Neuron (in vitro differentiated cells): Measurements from ENCODE around the gene RBX1.
"Not testable (repeated sequence)": the region's sequence is repeated elsewhere in the genome, so short reads cannot be mapped to it uniquely, and the experiment has no call there.

Source experiments
- H2AFZ ChIP-seq: one replicate; pipeline ENCODE4 v1.6.1; 2013; ENCODE audit warnings: low read depth, mild to moderate bottlenecking, inconsistent platforms, low read length, moderate library complexity
- H3K27me3 ChIP-seq: one replicate; pipeline ENCODE4 v1.6.1; 2013; ENCODE audit warnings: low read length; ENCODE audit not compliant: insufficient read depth
- H3K36me3 ChIP-seq: one replicate; pipeline ENCODE4 v1.6.1; 2013; ENCODE audit warnings: low read length; ENCODE audit not compliant: insufficient read depth
- H3K4me1 ChIP-seq: one replicate; pipeline ENCODE4 v1.6.1; 2013; ENCODE audit warnings: low read length; ENCODE audit not compliant: insufficient read depth
- H3K4me3 ChIP-seq: 2 replicates; pipeline ENCODE4 v1.5.1; 2013; ENCODE audit warnings: mild to moderate bottlenecking, low read length, moderate library complexity
- H3K9me3 ChIP-seq: one replicate; pipeline ENCODE4 v1.6.1; 2013; ENCODE audit warnings: low read length

The RBX1 gene

DNA sequence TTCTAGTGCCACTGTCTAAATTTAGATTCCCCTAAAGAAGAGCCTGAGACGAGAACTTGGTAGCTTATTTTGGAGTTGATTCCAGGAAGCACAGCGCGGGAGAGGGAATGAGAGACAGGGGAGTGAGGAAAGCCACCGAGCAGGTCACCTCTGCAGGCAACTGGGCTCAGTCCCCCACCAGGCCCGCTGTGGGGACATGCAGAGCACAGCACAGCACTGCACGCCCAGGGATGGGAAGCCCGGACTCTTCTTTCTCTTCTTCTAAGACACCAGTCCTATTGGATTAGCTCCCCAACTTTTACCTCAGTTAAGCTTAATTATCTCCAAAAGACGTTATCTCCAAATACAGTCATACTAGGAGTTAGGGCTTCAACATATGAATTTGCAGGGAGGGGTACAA, 28.7 kb downstream of the RBX1 start:
- H3K27me3 ChIP-seq, result no peaks in the 10 kb centered on the region
- H3K9me3 ChIP-seq, result no peaks in the 10 kb centered on the region
- H2AFZ ChIP-seq, result no peak overlapping the region

DNA sequence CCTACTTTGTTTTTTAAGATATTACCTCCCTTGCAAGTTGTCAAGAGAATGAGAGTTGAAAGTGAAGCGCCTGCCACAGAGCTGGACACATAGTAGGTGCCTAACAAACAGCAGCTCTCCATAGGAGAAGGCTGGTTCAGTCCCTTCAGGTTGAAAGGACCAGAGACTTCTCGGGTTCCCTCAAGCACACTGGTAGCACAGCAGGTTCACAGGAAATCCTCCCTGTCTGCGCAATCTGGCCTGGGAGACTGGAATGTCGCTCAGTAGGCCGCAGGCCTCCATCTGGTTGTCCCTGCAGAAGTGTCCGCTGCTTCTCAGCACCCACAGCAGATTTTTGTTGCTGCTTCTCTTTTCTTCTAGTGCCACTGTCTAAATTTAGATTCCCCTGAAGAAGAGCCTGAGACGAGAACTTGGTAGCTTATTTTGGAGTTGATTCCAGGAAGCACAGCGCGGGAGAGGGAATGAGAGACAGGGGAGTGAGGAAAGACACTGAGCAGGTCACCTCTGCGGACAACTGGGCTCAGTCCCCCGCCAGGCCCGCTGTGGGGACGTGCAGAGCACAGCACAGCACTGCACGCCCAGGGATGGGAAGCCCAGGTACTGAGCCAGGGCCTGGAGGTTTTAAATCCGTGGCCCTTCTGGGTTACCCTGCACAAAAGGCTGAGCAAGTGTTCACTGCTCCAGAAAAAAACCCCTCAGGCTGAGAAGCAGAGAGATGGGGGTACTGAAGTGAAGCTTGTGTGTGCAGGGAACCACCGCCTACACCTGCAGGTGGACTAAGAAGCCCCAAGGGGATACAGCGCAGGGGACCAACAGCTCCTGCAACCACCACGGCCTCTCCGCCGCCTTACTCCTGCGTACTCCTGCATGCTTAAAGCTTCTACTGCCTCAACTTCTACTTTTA, 31.6 kb downstream of the RBX1 start:
- H3K9me3 ChIP-seq, result no peaks in the 10 kb centered on the region
- no peaks in the 10 kb centered on the region for H3K4me1 ChIP-seq
- H3K27me3 ChIP-seq, result no peaks in the 10 kb centered on the region
- H3K36me3 ChIP-seq, result no peaks in the 10 kb centered on the region
- no peak overlapping the region for H2AFZ ChIP-seq
- H3K4me3 ChIP-seq, result no peak overlapping the region

More for the DNA sequence above, 28.7 kb downstream of the RBX1 start:
- no peaks in the 10 kb centered on the region for H3K36me3 ChIP-seq
- H3K4me3 ChIP-seq, result no peak overlapping the region
- no peaks in the 10 kb centered on the region for H3K4me1 ChIP-seq

DNA sequence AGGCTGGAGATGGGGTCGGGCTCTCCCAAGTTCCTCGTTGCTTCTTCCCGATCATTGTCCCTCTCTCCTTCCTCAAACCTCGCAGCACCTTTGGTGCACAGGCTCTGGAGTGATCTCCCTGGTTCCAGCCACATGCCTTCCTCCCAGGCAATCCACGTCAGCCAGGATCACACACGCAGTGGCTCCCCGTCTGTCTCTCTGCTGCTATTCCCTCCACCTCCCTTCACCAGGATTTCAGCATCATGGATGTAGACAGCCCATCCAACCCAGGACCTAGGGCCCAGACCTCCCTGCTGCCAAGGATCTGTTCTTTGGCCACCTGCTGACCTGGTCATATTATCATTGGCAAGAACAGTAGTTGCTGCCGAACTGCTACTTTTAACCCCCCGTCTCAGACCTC, 40.1 kb downstream of the RBX1 start:
- H2AFZ ChIP-seq, result no peak overlapping the region
- no peak overlapping the region for H3K4me3 ChIP-seq
- H3K4me1 ChIP-seq, result no peaks in the 10 kb centered on the region
- no peaks in the 10 kb centered on the region for H3K36me3 ChIP-seq
- H3K9me3 ChIP-seq, result no peaks in the 10 kb centered on the region
- H3K27me3 ChIP-seq, result peaks cover 5% of the 10 kb centered on the region

DNA sequence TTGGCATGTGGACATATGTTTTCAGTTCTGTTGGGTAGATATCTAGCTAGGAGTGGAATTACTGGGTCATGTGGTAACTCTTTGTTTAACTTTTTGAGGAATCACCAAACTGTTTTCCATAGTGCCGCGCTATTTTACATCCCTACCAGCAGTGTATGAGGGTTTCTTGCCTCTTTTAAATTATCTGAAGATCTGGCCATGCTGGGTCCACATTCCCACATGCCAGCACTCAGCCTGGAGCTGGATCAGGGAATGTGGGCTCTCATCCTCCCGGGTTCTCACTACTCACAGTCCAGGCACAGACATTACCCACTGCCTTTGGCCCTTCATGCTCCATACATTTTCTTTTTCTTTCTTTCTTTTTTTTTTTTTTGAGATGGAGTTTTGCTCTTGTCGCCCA, 44.6 kb downstream of the RBX1 start:
- no peaks in the 10 kb centered on the region for H3K9me3 ChIP-seq
- H3K4me1 ChIP-seq, result no peaks in the 10 kb centered on the region
- H2AFZ ChIP-seq, result no peak overlapping the region
- peaks cover 5% of the 10 kb centered on the region for H3K27me3 ChIP-seq
- no peaks in the 10 kb centered on the region for H3K36me3 ChIP-seq
- no peak overlapping the region for H3K4me3 ChIP-seq

DNA sequence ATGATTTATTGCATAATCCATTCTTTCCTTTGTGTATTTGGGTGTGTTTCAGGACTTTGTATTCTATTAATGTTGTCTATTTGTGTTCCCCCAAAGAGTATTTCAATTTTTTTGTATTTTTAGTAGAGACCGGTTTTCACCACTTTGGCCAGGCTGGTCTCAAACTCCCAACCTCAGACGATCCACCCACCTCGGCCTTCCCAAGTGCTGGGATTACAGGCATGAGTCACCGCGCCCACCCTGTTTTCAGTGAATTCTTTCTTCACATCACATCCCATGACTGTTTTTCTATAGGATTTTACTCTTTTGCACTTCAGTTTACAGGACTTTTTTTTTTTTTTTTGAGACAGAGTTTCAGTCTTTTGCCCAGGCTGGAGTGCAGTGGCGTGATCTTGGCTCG, 46.3 kb downstream of the RBX1 start:
- no peaks in the 10 kb centered on the region for H3K4me1 ChIP-seq
- H3K27me3 ChIP-seq, result peaks cover 5% of the 10 kb centered on the region
- H2AFZ ChIP-seq, result no peak overlapping the region
- H3K4me3 ChIP-seq, result no peak overlapping the region
- H3K9me3 ChIP-seq, result no peaks in the 10 kb centered on the region
- H3K36me3 ChIP-seq, result no peaks in the 10 kb centered on the region

DNA sequence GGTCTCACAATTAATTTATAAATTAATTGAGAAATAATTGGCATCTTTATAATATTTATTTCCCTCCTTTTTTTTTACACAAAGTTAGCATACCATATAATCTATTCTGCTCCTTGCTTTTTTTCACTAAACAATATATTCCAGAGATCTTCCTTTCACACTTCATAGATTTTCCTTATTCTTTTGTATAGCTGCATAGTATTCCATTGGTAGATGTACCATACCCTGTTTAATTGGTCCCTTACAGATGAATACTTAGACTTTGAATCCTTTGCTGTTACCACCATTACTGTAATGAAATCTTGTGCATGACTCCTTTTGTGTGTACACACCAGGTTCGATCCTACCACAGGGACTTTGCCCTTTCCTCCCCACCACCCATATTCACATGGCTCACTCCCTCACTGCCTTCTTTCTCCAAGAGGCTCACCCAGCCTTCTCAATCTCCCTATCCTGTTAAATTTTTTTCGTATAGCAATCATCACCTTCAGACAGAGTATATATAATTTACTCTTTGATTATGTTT, 48.9 kb downstream of the RBX1 start:
- no peaks in the 10 kb centered on the region for H3K27me3 ChIP-seq
- no peak overlapping the region for H3K4me3 ChIP-seq
- H3K9me3 ChIP-seq, result no peaks in the 10 kb centered on the region
- H3K36me3 ChIP-seq, result no peaks in the 10 kb centered on the region
- no peak overlapping the region for H2AFZ ChIP-seq
- no peaks in the 10 kb centered on the region for H3K4me1 ChIP-seq

DNA sequence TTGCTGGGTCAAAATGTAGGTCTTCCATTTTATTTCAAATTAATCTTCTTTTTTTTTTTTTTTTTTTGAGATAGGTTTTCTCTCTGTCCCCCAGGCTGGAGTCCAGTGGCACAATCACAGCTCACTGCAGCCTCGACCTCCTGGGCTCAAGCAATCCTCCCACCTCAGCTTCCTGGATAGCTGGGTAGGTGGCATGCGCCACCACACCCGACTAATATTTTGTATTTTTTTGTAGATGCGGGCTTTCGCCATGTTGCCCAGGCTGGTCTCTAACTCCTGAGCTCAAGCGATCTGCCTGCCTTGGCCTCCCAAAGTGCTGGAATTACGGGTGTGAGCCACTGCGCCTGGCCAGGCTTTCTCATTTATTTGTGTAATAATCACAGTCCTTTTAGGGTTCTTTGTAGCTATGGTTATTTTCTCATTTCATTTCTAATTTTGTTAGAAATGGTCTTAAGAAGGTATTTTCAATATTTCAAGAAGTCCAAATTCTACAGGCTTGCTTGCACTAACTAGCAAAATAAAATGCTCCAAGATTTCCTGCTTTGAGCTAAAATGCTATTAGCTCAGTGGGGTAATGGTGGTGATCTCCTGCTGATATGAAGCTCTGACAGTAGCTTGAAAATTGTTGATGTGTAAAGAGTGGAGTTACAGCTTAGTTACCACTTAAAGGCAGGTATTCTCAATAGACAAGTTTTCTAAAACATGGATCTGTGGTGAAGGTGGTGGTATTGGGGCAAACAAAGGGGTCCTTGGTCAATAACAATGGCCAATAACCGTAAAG, 50.0 kb downstream of the RBX1 start:
- H3K27me3 ChIP-seq, result no peaks in the 10 kb centered on the region
- no peaks in the 10 kb centered on the region for H3K36me3 ChIP-seq
- H3K4me3 ChIP-seq, result no peak overlapping the region
- H2AFZ ChIP-seq, result no peak overlapping the region
- H3K9me3 ChIP-seq, result no peaks in the 10 kb centered on the region
- H3K4me1 ChIP-seq, result no peaks in the 10 kb centered on the region

DNA sequence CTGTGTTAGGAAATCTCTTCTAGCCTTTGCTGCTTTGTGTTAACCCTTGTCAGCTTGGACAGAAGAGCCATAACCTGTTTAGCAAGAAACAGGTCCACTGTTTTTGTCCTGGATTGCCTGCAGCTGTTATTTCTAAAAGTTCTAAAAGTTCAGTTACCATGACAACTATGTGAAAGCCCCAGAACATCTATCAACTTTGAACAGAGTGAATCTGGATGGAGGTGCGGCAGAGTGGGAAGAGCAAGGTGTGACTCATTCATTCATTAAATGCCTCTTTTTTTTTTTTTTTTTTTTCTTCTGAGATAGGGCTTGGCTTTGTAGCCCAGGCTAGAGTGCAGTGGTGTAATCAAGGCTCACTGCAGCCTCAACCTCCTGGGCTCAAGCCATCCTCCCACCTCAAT, 50.5 kb downstream of the RBX1 start:
- no peaks in the 10 kb centered on the region for H3K9me3 ChIP-seq
- H2AFZ ChIP-seq, result no peak overlapping the region
- H3K36me3 ChIP-seq, result no peaks in the 10 kb centered on the region
- no peaks in the 10 kb centered on the region for H3K27me3 ChIP-seq
- no peaks in the 10 kb centered on the region for H3K4me1 ChIP-seq
- no peak overlapping the region for H3K4me3 ChIP-seq

DNA sequence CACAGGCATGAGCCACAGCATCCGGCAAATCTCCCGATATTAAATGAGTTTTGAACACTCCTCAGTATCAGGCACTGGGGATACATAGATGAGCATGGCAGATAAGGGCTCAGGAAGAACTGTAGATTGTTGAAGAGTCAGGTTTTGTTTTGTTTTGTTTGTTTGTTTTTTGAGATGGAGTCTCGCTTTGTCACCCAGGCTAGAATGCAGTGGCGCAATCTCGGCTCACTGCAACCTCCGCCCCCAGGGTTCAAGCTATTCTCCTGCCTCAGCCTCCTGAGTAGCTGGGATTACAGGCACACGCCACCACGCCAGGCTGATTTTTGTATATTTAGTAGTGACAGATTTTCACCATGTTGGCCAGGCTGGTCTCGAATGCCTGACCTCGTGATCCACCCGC, 51.2 kb downstream of the RBX1 start:
- H2AFZ ChIP-seq, H3K4me1 ChIP-seq, H3K4me3 ChIP-seq: not testable (repeated sequence)

DNA sequence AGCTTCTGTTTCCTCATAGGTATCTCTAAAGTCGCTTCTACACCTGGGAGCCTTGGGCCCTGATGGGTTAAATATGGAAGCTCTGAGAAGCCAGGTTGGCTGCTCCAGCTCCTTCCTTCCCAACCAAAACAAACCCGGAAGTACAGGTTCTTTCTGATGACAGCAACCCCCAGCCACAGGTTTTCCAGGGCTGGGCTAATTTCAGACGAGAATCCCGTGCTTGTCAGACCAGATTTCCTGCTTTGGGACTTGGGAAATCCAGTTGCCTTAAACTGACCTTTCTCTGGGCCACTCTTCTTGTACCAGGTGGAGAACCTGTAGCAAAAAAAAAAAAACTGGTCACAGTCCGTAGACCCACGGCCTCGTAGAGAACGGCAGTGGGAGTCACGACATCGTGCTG, 51.9 kb downstream of the RBX1 start:
- Histone ChIP-seq H3K36me3 (no peaks in the 10 kb centered on the region), H3K9me3 (no peaks in the 10 kb centered on the region), H2AFZ (no peak overlapping the region), H3K4me1 (no peaks in the 10 kb centered on the region), H3K4me3 (no peak overlapping the region), H3K27me3 (no peaks in the 10 kb centered on the region)

More for the DNA sequence above, 51.2 kb downstream of the RBX1 start:
- H3K36me3 ChIP-seq, H3K27me3 ChIP-seq, H3K9me3 ChIP-seq: not testable (repeated sequence)

DNA sequence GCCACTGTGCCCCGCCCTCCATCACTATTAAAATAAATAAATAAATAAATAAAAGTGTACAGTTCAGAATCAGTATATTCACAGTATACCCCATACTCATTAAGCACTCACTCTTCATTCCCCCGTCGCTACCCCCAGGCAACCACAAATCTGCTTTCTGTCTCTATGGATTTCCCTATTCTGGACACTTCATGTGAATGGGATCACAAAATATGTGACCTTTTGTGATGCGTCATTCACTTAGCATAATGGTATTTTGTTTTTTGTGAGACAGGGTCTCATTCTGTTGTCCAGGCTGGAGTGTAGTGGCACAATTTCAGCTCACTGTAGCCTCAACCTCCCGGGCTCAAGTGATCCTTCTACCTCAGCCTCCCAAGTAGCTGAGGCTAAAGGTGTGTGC, 52.8 kb downstream of the RBX1 start:
- H3K4me3 ChIP-seq, result no peak overlapping the region
- no peaks in the 10 kb centered on the region for H3K27me3 ChIP-seq
- no peak overlapping the region for H2AFZ ChIP-seq
- no peaks in the 10 kb centered on the region for H3K4me1 ChIP-seq
- H3K36me3 ChIP-seq, result no peaks in the 10 kb centered on the region
- H3K9me3 ChIP-seq, result no peaks in the 10 kb centered on the region

DNA sequence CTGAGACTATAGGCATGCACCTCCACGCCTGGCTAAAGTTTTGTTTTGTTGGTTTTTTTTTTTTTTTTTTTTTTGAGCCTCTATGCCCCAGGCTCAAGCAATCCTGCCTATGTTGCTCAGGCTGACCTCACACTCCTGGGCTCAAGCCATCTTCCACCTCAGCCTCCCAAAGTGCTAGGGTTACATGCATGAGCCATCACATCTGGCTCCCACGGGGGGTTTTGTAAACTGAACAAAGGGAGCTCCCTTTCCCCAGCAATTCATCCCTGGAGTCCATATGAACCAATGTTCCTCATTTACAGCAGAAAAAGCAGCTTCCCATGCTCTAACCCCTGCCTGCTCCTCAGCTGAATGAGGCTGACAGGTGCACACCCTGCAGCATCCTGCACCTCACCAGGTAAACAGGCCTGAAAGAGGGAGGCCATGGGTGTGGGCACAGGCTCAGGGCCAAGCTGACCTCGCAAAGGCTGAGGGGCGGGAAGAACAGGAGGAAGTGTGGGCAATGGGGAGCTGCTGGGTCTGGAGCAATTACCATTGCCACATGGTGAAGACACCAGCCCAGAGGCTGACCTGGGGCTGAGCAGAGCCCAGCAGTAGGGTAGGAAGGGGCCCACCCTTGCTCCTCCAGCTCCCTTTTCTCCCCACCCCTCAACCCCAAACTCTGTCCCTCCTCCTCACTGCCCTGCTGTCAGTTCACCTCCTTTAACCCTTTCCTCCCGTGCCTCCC, 58.2 kb downstream of the RBX1 start:
- Histone ChIP-seq H3K4me3 (no peak overlapping the region), H3K27me3 (no peaks in the 10 kb centered on the region), H2AFZ (no peak overlapping the region), H3K36me3 (no peaks in the 10 kb centered on the region), H3K9me3 (no peaks in the 10 kb centered on the region), H3K4me1 (peaks cover 4% of the 10 kb centered on the region)

DNA sequence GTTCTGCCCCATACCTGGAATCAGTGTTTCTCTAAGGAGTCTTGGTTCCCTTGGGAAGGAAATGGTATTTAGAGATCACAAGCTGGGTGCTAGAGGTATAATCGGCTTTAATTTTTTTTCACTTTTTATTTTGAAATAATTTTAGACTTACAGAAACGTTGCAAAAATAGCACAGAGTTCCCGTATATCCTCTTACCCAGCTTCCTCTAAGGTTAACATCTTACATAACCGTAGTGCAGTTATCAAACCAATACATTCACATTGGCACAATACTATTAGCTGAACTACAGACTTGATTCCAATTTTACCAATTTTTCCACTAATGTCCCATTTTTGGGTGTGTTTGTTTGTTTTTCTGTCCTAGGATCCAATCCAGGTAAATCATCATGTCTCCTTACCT, 63.8 kb downstream of the RBX1 start:
- Histone ChIP-seq H2AFZ (no peak overlapping the region), H3K9me3 (no peaks in the 10 kb centered on the region), H3K27me3 (no peaks in the 10 kb centered on the region), H3K4me3 (no peak overlapping the region), H3K4me1 (peaks cover 4% of the 10 kb centered on the region), H3K36me3 (no peaks in the 10 kb centered on the region)
